GM18499 (cell line): ENCODE data around the gene AP3B2.
"Not testable (repeated sequence)": the region's sequence is repeated elsewhere in the genome, so short reads cannot be mapped to it uniquely, and the experiment has no call there.

Experiments
- ATAC-seq: cut with Tn5 transposase; IDR thresholded peaks from one replicate; pipeline ENCODE4 v1.9.1; 2021; ENCODE audit warnings: moderate number of reproducible peaks; ENCODE audit not compliant: insufficient read depth, unreplicated experiment

The AP3B2 gene

GRCh38 chr15:82709421-82710207, at the start of gene AP3B2:
Gene AP3B2, minus strand, starts transcription at chr15:82709875. Its CDS starts 169 bp downstream, at chr15:82709706.
- peak; percentile 56 for ATAC-seq

- no peak for ATAC-seq
Measured at GRCh38 chr15:82751308-82751707, 41.6 kb upstream of the AP3B2 start.

- ATAC-seq, result peak; percentile 15
Measured at GRCh38 chr15:82750831-82751180, 41.1 kb upstream of the AP3B2 start.

- ATAC-seq, result peak; percentile 63
Measured at GRCh38 chr15:82749951-82750830, 40.5 kb upstream of the AP3B2 start.

- no peak for ATAC-seq
Measured at GRCh38 chr15:82748315-82748714, 38.6 kb upstream of the AP3B2 start.

- no peak for ATAC-seq
Measured at GRCh38 chr15:82743810-82744209, 34.1 kb upstream of the AP3B2 start.

- no peak for ATAC-seq
Measured at GRCh38 chr15:82742134-82742533, 32.5 kb upstream of the AP3B2 start.

GRCh38 chr15:82739086-82739485, 29.4 kb upstream of the AP3B2 start:
- no peak for ATAC-seq

- no peak for ATAC-seq
Measured at GRCh38 chr15:82737975-82738374, 28.3 kb upstream of the AP3B2 start.

- no peak for ATAC-seq
Measured at GRCh38 chr15:82731527-82731926, 21.9 kb upstream of the AP3B2 start.

- ATAC-seq, result no peak
Measured at GRCh38 chr15:82730022-82730530, 20.4 kb upstream of the AP3B2 start.

GRCh38 chr15:82726816-82727215, 17.1 kb upstream of the AP3B2 start:
- no peak for ATAC-seq

- no peak for ATAC-seq
Measured at GRCh38 chr15:82715003-82715402, 5.3 kb upstream of the AP3B2 start.

- no peak for ATAC-seq
Measured at GRCh38 chr15:82714016-82714415, 4.3 kb upstream of the AP3B2 start.

GRCh38 chr15:82712036-82712435, 2.4 kb upstream of the AP3B2 start:
- ATAC-seq, result no peak

- ATAC-seq, result no peak
Measured at GRCh38 chr15:82710926-82711490, 1.3 kb upstream of the AP3B2 start.

- ATAC-seq, result no peak
Measured at GRCh38 chr15:82710208-82710555, 507 bp upstream of the AP3B2 start.

GRCh38 chr15:82709081-82709420, 624 bp downstream of the AP3B2 start:
- ATAC-seq, result no peak

GRCh38 chr15:82705856-82706255, 3.8 kb downstream of the AP3B2 start:
- not testable (repeated sequence) for ATAC-seq

GRCh38 chr15:82699726-82700125, 9.9 kb downstream of the AP3B2 start:
- no peak for ATAC-seq

- no peak for ATAC-seq
Measured at GRCh38 chr15:82698711-82699345, 10.8 kb downstream of the AP3B2 start.
